Activated CD4-positive, alpha-beta T cell treated with anti-CD3 and anti-CD28 coated beads, Interleukin-2, Interleukin-6, amounts not matched to agents 100 ng/mL and 50 ng/mL, durations not matched to agents 16 hours and 8 hours (primary cell): ENCODE data around the gene UBTD1.
A peak's percentile ranks its signal among the peaks of the same experiment; 100 is the strongest.
"Not testable (repeated sequence)": the region's sequence is repeated elsewhere in the genome, so short reads cannot be mapped to it uniquely, and the experiment has no call there.

Source experiments
- DNase-seq: peaks from one replicate; pipeline ENCODE4 v3.0.0-alpha.2; 2020

UBTD1 gene

DNA sequence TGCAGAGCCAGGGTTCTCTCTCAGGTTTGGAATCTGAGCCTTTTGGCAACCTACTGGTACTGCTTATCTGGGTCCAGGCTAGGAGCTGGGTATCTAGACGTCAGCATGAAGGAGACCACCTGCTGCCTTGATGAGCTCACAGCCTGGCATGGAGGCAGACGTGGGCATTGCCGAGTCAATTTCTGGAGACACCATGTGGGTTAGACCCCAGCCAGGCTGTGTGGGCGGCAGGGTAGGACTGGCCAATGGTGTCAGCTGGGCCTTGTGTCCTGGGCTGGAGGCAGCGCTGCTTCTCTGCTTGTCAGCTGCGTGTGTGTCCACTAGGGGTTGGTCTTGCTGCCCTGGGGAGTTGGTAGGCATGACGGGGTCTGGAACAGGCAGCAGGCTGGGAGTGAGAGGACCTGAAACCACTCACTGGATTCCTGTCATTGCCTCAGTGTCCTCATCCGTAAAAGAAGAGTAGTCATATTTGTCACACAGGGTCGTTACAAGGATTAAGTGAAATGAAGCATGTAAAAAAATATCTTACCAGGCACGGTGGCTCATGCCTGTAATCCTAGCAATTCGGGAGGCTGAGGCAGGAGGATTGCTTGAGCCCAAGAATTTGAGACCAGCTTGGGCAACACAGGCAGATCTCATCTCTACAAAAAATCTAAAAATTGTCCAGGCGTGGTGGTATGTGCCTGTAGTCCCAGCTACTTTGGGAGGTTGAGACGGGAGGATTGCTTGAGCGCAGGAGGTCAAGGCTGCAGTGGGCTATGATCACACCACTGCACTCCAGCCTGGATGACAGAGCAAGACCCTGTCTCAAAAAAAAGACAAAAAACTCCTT is 42.2 kb downstream of the UBTD1 start:
- no peak for DNase-seq

DNA sequence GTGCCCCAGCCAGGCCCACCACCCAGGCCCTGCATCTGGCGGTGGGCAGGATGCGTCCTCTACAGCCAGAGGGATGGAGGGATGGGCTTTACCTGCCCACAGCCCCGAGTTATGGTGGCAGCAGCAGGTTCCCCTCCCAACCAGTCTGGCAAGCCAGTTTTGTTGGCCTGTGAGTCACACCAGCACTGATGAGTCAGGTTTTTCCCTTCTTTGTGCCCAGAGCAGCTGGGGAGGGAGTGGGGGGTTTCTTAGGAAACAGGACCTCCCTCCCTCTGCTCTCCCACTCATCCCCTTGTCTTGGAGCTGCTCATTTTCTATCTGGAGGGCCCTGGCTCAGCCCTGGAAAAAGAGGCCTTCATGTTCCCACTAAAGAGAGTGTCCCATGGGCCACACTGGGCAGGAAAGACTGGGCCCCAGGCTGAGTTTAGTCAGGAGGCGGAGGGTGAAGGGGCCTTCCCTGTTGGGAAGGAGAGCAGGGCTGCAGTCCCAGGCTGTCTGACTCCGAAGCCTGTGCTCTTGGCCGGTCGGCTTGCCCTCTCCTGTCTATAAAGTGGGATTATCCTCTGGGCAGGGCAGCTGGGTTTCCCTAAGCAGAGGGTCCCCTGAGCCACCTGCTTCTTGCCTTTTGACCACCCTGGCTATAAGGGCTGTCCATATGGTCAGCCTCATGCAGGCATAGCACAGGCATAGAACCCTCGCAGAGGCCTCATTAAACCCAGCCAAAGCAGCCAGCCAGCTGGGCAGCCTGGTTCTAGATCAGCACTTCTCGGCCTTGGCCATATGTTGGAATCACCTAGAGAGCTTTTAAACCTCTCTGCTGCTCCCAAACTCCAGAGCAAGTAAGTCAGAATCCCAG is 43.7 kb downstream of the UBTD1 start:
- DNase-seq = peak; percentile 65

GRCh38 chr10:97543025-97543546 is 44.4 kb downstream of the UBTD1 start:
- DNase-seq = peak; percentile 83

DNA sequence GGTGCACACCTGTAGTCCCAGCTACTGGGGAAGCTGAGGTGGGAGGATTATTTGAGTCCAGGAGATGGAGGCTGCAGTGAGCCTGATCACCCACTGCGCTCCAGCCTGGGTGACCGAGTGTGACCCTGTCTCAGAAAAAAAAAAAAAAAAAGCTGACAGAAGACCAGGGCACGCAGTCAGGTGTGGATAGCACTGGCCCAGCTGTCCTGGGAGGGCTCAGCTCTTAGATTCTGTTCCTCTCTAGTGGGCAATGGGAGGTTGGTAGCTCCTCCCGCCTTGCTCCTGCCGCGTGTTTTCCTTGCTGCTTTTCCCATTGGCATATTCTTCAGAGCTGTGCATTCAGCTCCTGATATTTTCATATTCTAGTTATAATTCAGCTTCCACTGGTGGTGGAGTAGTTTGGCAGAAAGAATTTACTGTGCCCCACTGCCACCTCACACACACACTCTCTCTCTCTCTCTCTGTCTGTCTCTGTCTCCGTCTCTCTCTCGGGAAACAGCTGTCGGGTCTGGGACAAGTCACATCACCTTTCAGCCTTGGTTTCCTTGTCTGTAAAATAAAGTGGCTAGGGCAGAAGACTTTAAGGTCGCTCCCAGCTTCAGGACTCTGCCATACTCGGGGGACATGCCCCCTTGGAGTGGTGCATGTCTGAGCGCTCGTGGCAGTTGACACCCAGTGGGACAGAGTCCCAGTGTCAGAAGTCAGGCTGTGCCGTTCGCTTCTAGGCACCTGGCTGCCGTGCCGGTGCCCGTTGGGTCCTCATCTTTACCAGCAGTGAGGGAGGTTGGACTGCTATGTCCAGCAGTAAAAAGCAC is 47.9 kb downstream of the UBTD1 start:
- no peak for DNase-seq

DNA sequence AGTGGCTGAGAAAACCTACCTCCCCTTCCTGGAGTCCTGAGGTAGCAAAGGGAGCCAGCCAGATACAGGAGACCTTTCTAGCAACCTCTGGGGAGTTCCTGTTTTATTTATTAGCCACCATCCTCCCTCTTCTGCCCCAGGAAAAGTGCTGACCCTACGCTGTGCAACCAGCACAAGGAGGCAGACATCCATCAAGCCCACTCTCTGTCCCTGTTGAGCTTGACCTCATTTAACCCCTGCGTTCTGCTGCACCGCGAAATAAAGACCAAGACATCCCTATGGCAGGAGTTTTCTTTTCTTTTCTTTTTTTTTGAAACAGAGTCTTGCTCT is 48.5 kb downstream of the UBTD1 start:
- DNase-seq = no peak

GRCh38 chr10:97547962-97548361 is 49.2 kb downstream of the UBTD1 start:
- DNase-seq = no peak

DNA sequence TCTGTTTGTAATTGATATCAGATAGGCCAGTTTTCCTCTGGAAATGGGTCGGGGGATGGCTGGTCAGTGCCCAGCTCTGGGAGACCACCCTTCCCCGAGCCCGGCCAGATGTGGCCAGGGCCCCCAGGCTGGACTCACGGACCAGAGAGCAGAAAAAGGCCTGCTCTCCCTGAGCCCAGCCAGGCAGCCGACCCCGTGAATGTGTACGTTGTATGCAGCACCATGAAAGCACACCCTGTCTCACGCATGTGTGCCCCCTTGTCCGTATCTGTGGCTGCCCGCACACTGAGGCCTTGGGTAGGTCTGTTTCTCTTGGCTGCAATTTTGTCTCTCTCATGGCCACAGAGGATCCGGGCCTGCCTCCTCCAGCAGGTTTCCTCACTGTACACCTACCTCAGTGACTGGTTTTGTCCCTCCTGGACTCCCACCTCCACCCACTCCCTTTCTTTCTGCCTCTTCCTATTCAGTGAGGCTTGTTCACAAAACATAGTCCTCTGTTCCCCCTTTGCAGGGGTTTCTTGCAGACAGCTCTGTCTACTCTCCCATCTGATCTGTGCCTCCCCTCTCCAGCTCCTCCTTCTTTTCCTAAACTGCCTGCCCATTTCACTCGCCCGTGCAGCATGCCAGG is 50.2 kb downstream of the UBTD1 start:
- no peak for DNase-seq

DNA sequence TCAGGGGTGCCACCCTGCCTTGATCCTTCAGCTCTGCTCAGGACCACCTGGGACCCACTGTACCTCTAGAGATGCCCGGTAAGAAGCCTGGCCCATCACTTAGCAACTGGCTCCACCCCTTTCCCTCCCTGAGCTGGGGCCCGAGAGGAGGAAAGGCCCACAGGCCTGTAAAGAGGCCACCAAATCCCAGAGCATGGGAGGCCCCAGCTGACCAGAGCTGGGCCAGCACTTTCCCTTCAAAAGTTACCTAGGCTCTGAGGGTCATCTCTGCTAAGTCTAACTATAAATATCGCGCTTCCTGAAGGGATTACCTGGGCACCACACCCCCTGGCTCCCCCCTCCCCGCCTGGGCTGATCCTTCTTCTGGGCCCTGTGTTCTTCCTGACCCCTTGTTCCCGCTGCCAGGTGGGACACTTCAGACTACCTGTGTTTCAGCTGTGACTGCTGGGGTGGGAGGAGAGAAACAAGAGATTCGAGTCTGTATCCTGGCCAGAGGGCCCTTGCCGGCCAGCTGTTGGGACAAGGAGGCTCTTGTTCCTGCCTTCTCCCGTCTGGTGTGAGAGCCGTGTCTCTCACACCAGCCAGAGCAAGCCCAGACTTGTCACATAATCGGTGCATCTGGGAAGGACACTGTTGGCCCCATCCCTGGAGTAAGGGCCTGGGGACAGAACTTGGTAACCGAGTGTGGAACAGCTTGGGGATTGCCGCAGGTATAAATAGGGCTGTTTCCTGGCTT is 51.0 kb downstream of the UBTD1 start:
- no peak for DNase-seq

DNA sequence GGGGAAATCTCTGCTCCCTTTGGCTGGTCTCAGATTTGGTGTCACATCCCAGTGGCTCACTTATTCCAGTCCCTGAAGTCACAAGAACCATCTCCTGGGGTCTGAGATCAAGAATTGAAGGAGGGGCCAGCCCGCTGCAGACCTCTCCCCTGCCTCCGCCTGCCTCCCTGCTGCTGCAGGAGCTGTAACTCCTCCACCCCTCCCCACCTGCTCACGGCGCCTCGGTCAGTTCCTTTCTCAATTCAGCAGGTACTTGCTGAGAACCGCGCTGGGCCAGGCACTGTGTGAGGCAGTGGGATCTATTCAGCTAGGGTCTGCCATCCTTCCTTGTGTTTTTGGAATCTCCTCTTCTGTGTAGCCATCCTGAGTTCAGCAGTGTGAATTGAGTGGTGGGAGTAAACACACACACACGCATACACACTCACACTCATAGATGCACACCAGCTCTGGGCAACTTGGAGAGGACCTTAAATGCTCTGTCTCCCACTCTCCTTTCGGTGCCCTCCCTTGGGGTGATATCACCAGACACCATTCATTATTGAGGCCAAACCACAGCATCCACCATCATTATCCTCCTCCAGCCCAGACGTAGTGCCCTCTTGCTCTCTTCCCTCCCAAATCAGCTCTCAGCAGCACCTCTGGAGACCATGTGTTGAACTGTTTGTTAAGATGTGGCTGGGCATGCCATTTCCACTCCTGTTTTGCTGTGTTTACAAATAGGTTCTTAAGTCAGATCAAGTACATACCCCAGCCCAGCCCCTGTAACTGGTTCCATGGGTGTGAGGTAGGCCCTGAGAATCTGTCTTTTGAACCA is 51.8 kb downstream of the UBTD1 start:
- DNase-seq = no peak

- DNase-seq = no peak
Measured at GRCh38 chr10:97551271-97551670, 52.5 kb downstream of the UBTD1 start.

DNA sequence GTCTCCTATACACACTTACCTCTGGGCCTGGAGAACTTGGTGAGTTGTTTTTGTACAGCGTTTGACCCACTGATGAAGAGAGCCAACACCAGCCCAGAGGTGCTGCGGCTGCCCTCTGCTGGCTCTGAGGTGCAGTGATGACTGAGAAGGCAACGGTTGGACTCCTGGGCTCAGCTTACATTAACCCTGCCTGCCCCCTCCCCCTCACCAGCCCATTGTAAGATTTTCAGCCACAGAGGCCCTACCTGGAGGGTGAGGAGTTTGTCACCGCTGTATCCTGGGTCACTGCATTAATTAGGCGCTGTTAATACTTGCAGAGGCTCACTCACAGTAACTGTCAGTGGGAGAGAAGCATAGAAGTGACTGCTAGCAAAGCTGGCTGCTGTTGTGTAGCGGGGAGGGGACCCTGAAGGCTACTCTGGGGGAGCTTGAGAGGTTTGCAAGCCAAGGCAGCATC is 54.9 kb downstream of the UBTD1 start:
- peak; percentile 75 for DNase-seq

DNA sequence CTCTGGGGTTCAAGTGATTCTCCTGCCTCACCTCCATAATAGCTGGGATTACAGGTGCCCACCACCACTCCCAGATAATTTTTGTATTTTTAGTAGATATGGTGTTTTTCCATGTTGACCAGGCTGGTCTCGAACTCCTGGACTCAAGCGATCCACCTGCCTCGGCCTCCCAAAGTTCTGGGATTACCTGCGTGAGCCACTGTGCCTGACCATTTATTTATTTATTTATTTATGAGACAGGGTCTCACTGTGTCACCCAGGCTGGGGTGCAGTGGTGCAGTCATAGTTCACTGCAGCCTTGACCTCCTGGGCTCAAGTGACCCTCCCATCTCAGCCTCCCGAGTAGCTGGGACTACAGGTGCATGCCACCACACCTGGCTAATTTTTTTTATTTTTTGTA is 55.6 kb downstream of the UBTD1 start:
- not testable (repeated sequence) for DNase-seq

- not testable (repeated sequence) for DNase-seq
Measured at GRCh38 chr10:97555541-97555940, 56.8 kb downstream of the UBTD1 start.

DNA sequence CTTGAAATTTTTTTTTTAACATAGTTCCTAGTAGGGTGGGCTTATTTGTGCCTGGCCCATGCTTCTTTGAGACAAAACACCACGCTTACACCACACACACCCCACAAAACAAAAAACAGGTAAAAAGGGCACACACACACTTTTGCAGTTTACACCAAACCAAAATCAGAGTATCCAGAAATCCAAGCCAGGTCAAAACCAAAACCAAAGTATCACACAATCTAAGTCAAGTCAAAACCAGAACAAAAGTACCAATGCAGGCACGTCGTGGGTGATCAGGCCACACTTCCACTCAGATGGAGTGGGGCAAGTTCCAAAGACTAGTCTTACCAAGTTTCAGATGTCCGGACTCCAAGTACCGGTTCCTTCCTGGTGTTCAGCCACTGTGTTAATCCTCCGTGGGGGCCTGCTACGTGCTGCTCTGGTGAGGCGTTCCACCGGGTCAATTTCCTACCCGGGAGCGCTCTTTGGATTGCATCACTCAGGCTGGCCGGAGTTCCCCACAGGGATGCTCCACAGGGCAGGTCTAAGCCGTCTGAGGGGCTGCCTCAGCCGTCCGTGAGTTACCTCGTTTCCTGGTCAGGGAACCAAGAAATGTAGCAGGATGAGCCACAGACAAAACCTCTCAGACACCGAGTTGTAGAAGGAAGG is 62.1 kb downstream of the UBTD1 start:
- peak; percentile 20 for DNase-seq

- not testable (repeated sequence) for DNase-seq
Measured at GRCh38 chr10:97561386-97562077, 62.8 kb downstream of the UBTD1 start.

DNA sequence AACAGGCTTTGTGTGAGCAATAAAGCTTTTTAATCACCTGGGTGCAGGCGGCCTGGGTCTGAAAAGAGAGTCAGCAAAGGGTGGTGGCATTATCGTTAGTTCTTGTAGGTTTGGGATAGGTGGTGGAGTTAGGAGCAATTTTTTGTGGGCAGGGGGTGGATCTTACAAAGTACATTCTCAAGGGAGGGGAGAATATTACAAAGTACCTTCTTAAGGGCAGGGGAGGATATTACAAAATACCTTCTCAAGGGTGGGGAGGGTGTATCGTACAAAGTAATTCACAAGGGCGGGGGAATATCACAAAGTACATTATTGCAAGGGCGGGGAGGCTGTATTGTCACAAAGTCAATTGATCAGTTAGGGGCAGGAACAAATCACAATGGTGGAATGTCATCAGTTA is 63.6 kb downstream of the UBTD1 start:
- DNase-seq = not testable (repeated sequence)

DNA sequence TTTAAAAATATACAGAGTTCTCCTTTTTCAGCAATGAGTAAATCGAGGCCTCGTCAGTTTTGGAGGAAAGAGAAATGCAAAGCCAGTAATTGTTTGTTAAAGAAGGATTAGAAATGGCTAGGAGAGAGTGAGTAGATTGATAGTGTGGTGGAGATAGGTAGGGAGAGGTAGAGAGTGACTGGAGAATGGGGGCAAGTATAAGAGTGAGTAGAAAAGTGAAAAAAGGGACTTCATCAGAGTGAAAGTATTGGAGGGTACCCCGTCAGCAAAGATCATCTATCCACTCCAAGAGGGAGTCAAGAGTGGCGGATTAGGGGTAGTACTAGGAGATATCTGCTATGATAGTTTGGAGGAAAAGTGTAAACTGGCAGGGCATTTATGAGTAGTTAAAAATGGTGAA is 64.6 kb downstream of the UBTD1 start:
- no peak for DNase-seq

- no peak for DNase-seq
Measured at GRCh38 chr10:97564776-97565175, 66.1 kb downstream of the UBTD1 start.

DNA sequence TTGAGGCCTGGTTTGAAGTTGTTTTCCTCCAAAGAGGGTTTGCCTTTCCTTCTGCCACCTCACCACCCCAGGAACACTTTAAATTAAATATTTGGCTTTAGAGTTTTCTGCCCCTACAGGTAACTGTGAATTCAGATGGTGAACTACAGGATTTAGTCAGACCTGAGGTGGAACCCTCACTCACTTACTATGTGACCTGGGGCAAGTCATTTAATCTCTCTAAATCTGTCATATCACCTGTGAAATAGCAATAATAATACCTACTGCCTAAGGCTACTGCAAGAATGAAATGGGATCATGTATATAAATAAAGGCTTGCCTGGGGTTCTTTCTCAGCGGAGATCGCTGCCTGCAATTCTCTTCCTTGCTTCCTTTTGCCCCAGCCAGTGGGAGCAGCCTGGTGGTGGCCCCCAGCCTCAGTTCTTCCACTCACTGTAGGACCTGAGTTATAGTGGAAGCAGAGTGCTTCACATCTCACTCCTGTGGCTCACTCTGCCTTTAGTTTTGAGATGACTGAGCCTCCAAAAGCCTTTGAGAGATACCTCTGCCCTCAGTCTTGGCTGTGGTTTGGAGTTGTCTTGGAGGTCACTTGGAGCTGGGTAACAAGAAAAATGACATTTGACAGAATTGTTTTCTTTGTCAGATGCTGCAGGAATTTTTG is 67.7 kb downstream of the UBTD1 start:
- DNase-seq = peak; percentile 61
